Neural cell (in vitro differentiated cells): Measurements from ENCODE around the gene SESN1. TPM values are rescaled to one million over a fixed set of nuclear protein-coding genes. Genes with fewer than 3 reads are reported as not detected.

Experiments
- H2AFZ ChIP-seq: fragments of 200-600, 300-800 bp; sonication (generic), shearing (Covaris generic); 2 replicates; pipeline ENCODE4 v1.6.0; 2014; ENCODE audit warnings: low read depth, mild to moderate bottlenecking, antibody characterized with exemption, low read length, moderate library complexity
- H3F3A ChIP-seq: fragments of 200-600 bp; shearing (Covaris generic); 2 replicates; pipeline ENCODE4 v1.6.1; 2016; ENCODE audit warnings: mild to moderate bottlenecking, moderate library complexity, mixed read lengths, antibody characterized with exemption, low read length; ENCODE audit not compliant: insufficient read depth, poor library complexity, severe bottlenecking
- H3K27ac ChIP-seq: fragments of 200-600, 300-800 bp; sonication (generic), shearing (Covaris generic); 2 replicates; pipeline ENCODE4 v1.5.1; 2014; ENCODE audit warnings: mild to moderate bottlenecking, low read length, moderate library complexity
- H3K27me3 ChIP-seq: fragments of 300-800, 200-600 bp; sonication (generic), shearing (Covaris generic); 2 replicates; pipeline ENCODE4 v1.6.0; 2014; ENCODE audit warnings: mild to moderate bottlenecking, low read depth, low read length, moderate library complexity; ENCODE audit not compliant: insufficient read depth
- H3K36me3 ChIP-seq: fragments of 300-800, 200-600 bp; sonication (generic), shearing (Covaris generic); 2 replicates; pipeline ENCODE4 v1.5.1; 2014; ENCODE audit warnings: mild to moderate bottlenecking, antibody characterized with exemption, low read length, moderate library complexity; ENCODE audit not compliant: insufficient read depth
- H3K4me2 ChIP-seq: fragments of 300-800, 200-600 bp; sonication (generic), shearing (Covaris generic); 2 replicates; pipeline ENCODE4 v1.6.0; 2014; ENCODE audit warnings: mild to moderate bottlenecking, low read length
- H3K4me3 ChIP-seq: fragments of 300-800, 200-600 bp; sonication (generic), shearing (Covaris generic); 2 replicates; pipeline ENCODE4 v1.5.1; 2014; ENCODE audit warnings: mild to moderate bottlenecking, low read length, moderate library complexity
- H3K79me2 ChIP-seq: fragments of 200-600 bp; shearing (Covaris generic); replicated peaks from 2 replicates; pipeline ENCODE4 v1.6.0; 2014; ENCODE audit warnings: mild to moderate bottlenecking, low read length, moderate library complexity; ENCODE audit not compliant: insufficient read depth
- H3K9ac ChIP-seq: fragments of 300-800, 200-600 bp; sonication (generic), shearing (Covaris generic); 2 replicates; pipeline ENCODE4 v1.6.1; 2016; ENCODE audit warnings: mild to moderate bottlenecking, low read length, mixed read lengths
- H3K9me2 ChIP-seq: fragments of 200-600 bp; shearing (Covaris generic); 2 replicates; pipeline ENCODE4 v1.6.1; 2016; ENCODE audit warnings: mild to moderate bottlenecking, low read length, mixed read lengths; ENCODE audit not compliant: insufficient read depth
- H3K9me3 ChIP-seq: fragments of 200-600, 300-800 bp; sonication (generic), shearing (Covaris generic); 2 replicates; pipeline ENCODE4 v1.6.1; 2016; ENCODE audit warnings: mild to moderate bottlenecking, mixed run types, low read length, moderate library complexity, mixed read lengths
- H4K20me1 ChIP-seq: fragments of 200-600 bp; shearing (Covaris generic); 2 replicates; pipeline ENCODE4 v1.6.1; 2016; ENCODE audit warnings: mild to moderate bottlenecking, mixed run types; ENCODE audit not compliant: insufficient read depth
- EP300 ChIP-seq: fragments of 450-650 bp; conservative IDR thresholded peaks from 2 replicates; pipeline ENCODE4 v1.6.1; 2014; ENCODE audit warnings: antibody characterized with exemption, mild to moderate bottlenecking, moderate library complexity; ENCODE audit not compliant: poor library complexity, severe bottlenecking
- EZH2 ChIP-seq: fragments of 200-600, 300-800 bp; shearing (Covaris generic), sonication (generic); IDR thresholded peaks from 2 replicates; pipeline ENCODE4 v1.6.1; 2014; ENCODE audit warnings: antibody characterized with exemption, low read length, borderline replicate concordance, mild to moderate bottlenecking; ENCODE audit not compliant: insufficient read depth, poor library complexity, severe bottlenecking
- MXI1 ChIP-seq: fragments of 450-650 bp; conservative IDR thresholded peaks from 2 replicates; pipeline ENCODE4 v1.6.1; 2014; ENCODE audit warnings: antibody characterized with exemption, mild to moderate bottlenecking; ENCODE audit not compliant: poor library complexity, severe bottlenecking
- POLR2AphosphoS5 ChIP-seq: IDR thresholded peaks from 2 replicates; pipeline ENCODE4 v1.6.1; 2012
- RAD21 ChIP-seq: fragments of 450-650 bp; conservative IDR thresholded peaks from 2 replicates; pipeline ENCODE4 v1.6.1; 2014; ENCODE audit warnings: antibody characterized with exemption, mild to moderate bottlenecking, moderate library complexity
- SMC3 ChIP-seq: fragments of 450-650 bp; conservative IDR thresholded peaks from 2 replicates; pipeline ENCODE4 v1.6.1; 2014; ENCODE audit warnings: antibody characterized with exemption, mild to moderate bottlenecking, moderate library complexity; ENCODE audit not compliant: poor library complexity
- TAF1 ChIP-seq: IDR thresholded peaks from 2 replicates; pipeline ENCODE4 v1.6.1; 2012; ENCODE audit warnings: low read depth
- polyA plus RNA-seq: library from polyadenylated mRNA; depleted of rRNA; stranded (reverse); fragments of >200 nt; gene quantifications from 2 replicates; pipeline ENCODE4 v1.2.3, GENCODE V29; 2014
- TF ChIP-seq, protein P1 (sequence below): IDR thresholded peaks from 2 replicates; pipeline ENCODE4 v1.6.1; 2012; ENCODE audit warnings: borderline replicate concordance
- TF ChIP-seq, protein P2 (sequence below): fragments of 450-650 bp; IDR thresholded peaks from 2 replicates; pipeline ENCODE4 v1.5.1; 2014; ENCODE audit warnings: antibody characterized with exemption, mild to moderate bottlenecking, moderate library complexity; ENCODE audit not compliant: poor library complexity, severe bottlenecking

Gene SESN1
- polyA plus RNA-seq, 1 donor from 2014 or later, result 46.4 TPM

DNA sequence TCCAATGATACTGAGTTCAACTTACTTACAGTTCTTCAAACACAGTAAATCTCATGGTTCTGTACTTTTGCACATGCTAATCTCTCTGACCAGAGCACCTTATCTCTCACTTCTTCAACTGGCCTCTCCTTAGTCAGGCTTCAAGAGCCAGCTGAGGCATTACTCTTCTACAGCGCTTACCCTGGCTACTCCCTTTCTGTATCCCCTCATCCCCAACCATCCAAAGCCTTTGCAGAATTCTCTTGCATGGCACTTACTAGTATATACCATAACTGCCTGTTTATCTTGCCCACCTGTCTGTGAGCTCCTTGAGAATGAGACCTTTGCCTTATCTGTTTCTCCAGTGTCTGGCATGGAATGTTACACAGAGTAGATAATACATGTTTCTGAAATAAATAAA, 49.2 kb downstream of the SESN1 start:
- H3K9me2 ChIP-seq, result no peaks in the 10 kb centered on the region
- no peaks in the 10 kb centered on the region for H3K36me3 ChIP-seq
- no peaks in the 10 kb centered on the region for H3F3A ChIP-seq
- H3K4me3 ChIP-seq, result no peak overlapping the region
- H3K4me2 ChIP-seq, result no peak overlapping the region
- H2AFZ ChIP-seq, result no peak overlapping the region
- TF ChIP-seq, protein P1, sequence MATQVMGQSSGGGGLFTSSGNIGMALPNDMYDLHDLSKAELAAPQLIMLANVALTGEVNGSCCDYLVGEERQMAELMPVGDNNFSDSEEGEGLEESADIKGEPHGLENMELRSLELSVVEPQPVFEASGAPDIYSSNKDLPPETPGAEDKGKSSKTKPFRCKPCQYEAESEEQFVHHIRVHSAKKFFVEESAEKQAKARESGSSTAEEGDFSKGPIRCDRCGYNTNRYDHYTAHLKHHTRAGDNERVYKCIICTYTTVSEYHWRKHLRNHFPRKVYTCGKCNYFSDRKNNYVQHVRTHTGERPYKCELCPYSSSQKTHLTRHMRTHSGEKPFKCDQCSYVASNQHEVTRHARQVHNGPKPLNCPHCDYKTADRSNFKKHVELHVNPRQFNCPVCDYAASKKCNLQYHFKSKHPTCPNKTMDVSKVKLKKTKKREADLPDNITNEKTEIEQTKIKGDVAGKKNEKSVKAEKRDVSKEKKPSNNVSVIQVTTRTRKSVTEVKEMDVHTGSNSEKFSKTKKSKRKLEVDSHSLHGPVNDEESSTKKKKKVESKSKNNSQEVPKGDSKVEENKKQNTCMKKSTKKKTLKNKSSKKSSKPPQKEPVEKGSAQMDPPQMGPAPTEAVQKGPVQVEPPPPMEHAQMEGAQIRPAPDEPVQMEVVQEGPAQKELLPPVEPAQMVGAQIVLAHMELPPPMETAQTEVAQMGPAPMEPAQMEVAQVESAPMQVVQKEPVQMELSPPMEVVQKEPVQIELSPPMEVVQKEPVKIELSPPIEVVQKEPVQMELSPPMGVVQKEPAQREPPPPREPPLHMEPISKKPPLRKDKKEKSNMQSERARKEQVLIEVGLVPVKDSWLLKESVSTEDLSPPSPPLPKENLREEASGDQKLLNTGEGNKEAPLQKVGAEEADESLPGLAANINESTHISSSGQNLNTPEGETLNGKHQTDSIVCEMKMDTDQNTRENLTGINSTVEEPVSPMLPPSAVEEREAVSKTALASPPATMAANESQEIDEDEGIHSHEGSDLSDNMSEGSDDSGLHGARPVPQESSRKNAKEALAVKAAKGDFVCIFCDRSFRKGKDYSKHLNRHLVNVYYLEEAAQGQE, result no peak
- TF ChIP-seq EP300 (no peak), TAF1 (no peak), RAD21 (no peak), POLR2AphosphoS5 (no peak), SMC3 (no peak), EZH2 (no peak), MXI1 (no peak)
- TF ChIP-seq, protein P2, sequence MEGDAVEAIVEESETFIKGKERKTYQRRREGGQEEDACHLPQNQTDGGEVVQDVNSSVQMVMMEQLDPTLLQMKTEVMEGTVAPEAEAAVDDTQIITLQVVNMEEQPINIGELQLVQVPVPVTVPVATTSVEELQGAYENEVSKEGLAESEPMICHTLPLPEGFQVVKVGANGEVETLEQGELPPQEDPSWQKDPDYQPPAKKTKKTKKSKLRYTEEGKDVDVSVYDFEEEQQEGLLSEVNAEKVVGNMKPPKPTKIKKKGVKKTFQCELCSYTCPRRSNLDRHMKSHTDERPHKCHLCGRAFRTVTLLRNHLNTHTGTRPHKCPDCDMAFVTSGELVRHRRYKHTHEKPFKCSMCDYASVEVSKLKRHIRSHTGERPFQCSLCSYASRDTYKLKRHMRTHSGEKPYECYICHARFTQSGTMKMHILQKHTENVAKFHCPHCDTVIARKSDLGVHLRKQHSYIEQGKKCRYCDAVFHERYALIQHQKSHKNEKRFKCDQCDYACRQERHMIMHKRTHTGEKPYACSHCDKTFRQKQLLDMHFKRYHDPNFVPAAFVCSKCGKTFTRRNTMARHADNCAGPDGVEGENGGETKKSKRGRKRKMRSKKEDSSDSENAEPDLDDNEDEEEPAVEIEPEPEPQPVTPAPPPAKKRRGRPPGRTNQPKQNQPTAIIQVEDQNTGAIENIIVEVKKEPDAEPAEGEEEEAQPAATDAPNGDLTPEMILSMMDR, result no peak
- peaks cover 9% of the 10 kb centered on the region for H3K79me2 ChIP-seq
- no peak overlapping the region for H3K9ac ChIP-seq
- H3K27me3 ChIP-seq, result no peaks in the 10 kb centered on the region
- H3K9me3 ChIP-seq, result no peaks in the 10 kb centered on the region
- H4K20me1 ChIP-seq, result no peaks in the 10 kb centered on the region
- no peak overlapping the region for H3K27ac ChIP-seq

DNA sequence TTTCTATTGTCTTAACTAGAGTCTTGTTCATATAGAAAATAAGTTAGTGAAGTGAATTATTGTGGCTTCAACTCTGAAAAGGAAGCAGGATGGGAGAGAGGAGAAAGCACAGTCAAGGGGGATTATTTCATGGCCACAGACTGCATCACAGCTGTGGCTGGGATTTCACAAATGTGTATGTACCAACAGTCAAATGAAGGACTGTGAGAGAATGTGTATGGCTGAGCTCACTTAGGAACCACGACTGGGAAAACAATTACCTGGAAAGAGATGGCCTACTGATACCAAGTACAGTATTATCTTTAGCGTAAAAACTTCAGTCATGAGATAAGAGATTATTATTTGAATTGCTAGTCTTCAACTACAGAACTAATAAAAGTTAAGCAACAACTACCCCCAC, 54.9 kb downstream of the SESN1 start:
- no peak overlapping the region for H3K9ac ChIP-seq

More for the DNA sequence above, 54.9 kb downstream of the SESN1 start:
- no peaks in the 10 kb centered on the region for H3K27me3 ChIP-seq
- TF ChIP-seq EP300 (no peak), POLR2AphosphoS5 (no peak), RAD21 (no peak), EZH2 (no peak), SMC3 (no peak), TAF1 (no peak), MXI1 (no peak)
- TF ChIP-seq, protein P1, result no peak
- TF ChIP-seq, protein P2, result no peak
- H3K4me3 ChIP-seq, result no peak overlapping the region
- H3K9me2 ChIP-seq, result no peaks in the 10 kb centered on the region
- H3K36me3 ChIP-seq, result no peaks in the 10 kb centered on the region
- no peak overlapping the region for H3K4me2 ChIP-seq
- peaks cover 9% of the 10 kb centered on the region for H3K79me2 ChIP-seq
- H3F3A ChIP-seq, result no peaks in the 10 kb centered on the region
- no peak overlapping the region for H3K27ac ChIP-seq
- H4K20me1 ChIP-seq, result no peaks in the 10 kb centered on the region
- no peaks in the 10 kb centered on the region for H3K9me3 ChIP-seq
- H2AFZ ChIP-seq, result no peak overlapping the region
